DND-41 (cell line): ENCODE results near the gene TMEM114.

ENCODE experiments used
- EZH2 ChIP-seq: IDR thresholded peaks from 3 replicates; pipeline ENCODE4 v1.6.1; 2012; ENCODE audit warnings: borderline replicate concordance, low read depth, mild to moderate bottlenecking, moderate library complexity, low read length, inconsistent platforms; ENCODE audit not compliant: severe bottlenecking
- TF ChIP-seq, protein P1 (sequence below): IDR thresholded peaks from 2 replicates; pipeline ENCODE4 v1.5.1; 2012; ENCODE audit warnings: borderline replicate concordance, low read length, moderate library complexity, mild to moderate bottlenecking; ENCODE audit not compliant: poor library complexity, severe bottlenecking; ENCODE audit errors: extremely low read depth

- TF ChIP-seq, protein P1, sequence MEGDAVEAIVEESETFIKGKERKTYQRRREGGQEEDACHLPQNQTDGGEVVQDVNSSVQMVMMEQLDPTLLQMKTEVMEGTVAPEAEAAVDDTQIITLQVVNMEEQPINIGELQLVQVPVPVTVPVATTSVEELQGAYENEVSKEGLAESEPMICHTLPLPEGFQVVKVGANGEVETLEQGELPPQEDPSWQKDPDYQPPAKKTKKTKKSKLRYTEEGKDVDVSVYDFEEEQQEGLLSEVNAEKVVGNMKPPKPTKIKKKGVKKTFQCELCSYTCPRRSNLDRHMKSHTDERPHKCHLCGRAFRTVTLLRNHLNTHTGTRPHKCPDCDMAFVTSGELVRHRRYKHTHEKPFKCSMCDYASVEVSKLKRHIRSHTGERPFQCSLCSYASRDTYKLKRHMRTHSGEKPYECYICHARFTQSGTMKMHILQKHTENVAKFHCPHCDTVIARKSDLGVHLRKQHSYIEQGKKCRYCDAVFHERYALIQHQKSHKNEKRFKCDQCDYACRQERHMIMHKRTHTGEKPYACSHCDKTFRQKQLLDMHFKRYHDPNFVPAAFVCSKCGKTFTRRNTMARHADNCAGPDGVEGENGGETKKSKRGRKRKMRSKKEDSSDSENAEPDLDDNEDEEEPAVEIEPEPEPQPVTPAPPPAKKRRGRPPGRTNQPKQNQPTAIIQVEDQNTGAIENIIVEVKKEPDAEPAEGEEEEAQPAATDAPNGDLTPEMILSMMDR = no peak
- no peak for TF ChIP-seq EZH2
Measured at GRCh38 chr16:8541868-8542267, 48.4 kb downstream of the TMEM114 start.
